ENCODE results near the gene PDZRN4. TPM values are rescaled to one million over a fixed set of nuclear protein-coding genes. Genes with fewer than 3 reads are reported as not detected.

The PDZRN4 gene
- total RNA-seq, 1 experiment from 2014 or later: not detected

DNA sequence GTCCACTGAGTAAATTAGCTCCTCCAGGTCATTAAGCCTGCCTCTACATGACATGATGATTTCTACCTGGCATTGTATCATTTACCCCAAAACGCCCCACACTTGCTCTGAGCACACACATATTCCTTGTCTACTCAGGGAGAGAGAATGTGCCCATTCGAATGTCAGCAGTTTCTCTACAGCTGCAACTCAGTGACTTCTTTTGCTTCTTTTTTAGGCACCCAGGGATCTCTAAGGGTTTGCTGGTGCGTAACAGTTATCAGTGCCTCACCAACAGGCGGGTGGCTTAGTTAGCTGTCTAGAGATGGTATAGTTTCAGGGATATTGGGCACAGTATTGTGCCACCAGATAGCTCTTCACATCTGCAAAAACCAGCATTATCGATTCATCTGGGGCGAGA lies 316.9 kb downstream of the PDZRN4 start:
- H3K4me1 ChIP-seq (ENCODE audit: insufficient read depth, low read length, poor library complexity, severe bottlenecking): peaks cover 13% of the 10 kb centered on the region
- no peaks in the 10 kb centered on the region for H3K9me3 ChIP-seq (ENCODE audit: low read depth, low read length, poor library complexity, severe bottlenecking)
- no peaks in the 10 kb centered on the region for H3K36me3 ChIP-seq (ENCODE audit: insufficient read depth, low read length, poor library complexity, severe bottlenecking)
- DNase-seq (ENCODE audit: low spot score): no peak
- TF ChIP-seq EZH2 (IDR thresholded peaks at IDR 0.05; ENCODE audit: borderline replicate concordance, low read depth, low read length, poor library complexity, severe bottlenecking) (no peak), CTCF (conservative IDR thresholded peaks at IDR 0.05; ENCODE audit: low read depth, low read length) (no peak)
- CTCF ChIA-PET: no interaction called here
- no TSS peak for BruUV-seq (replicated peaks)
- intact Hi-C loops (cut with micrococcal nuclease; ENCODE audit: unreplicated experiment): no loop called here
- POLR2A ChIA-PET (ENCODE audit: low non-redundant PET): no interaction called here
- no peak overlapping the region for H3K4me3 ChIP-seq (ENCODE audit: low read depth, low read length, poor library complexity, severe bottlenecking)
- H3K27ac ChIP-seq (ENCODE audit: low read depth, low read length, poor library complexity, severe bottlenecking): no peak overlapping the region
- H3K27me3 ChIP-seq (replicated peaks; ENCODE audit: insufficient read depth, low read depth, low read length, poor library complexity): no peaks in the 10 kb centered on the region

GRCh38 chr12:41507286-41507685 lies 319.2 kb downstream of the PDZRN4 start:
- BruUV-seq (replicated peaks): no TSS peak
- Histone ChIP-seq H3K4me1 (ENCODE audit: insufficient read depth, low read length, poor library complexity, severe bottlenecking) (peaks cover 34% of the 10 kb centered on the region), H3K9me3 (ENCODE audit: low read depth, low read length, poor library complexity, severe bottlenecking) (no peaks in the 10 kb centered on the region), H3K27me3 (replicated peaks; ENCODE audit: insufficient read depth, low read depth, low read length, poor library complexity) (no peaks in the 10 kb centered on the region), H3K27ac (ENCODE audit: low read depth, low read length, poor library complexity, severe bottlenecking) (no peak overlapping the region), H3K36me3 (ENCODE audit: insufficient read depth, low read length, poor library complexity, severe bottlenecking) (no peaks in the 10 kb centered on the region), H3K4me3 (ENCODE audit: low read depth, low read length, poor library complexity, severe bottlenecking) (no peak overlapping the region)
- TF ChIP-seq CTCF (conservative IDR thresholded peaks at IDR 0.05; ENCODE audit: low read depth, low read length) (no peak), EZH2 (IDR thresholded peaks at IDR 0.05; ENCODE audit: borderline replicate concordance, low read depth, low read length, poor library complexity, severe bottlenecking) (no peak)
- no peak for DNase-seq (ENCODE audit: low spot score)
- ChIA-PET POLR2A (ENCODE audit: low non-redundant PET) (no interaction called here), CTCF (no interaction called here)
- intact Hi-C loops (cut with micrococcal nuclease; ENCODE audit: unreplicated experiment): no loop called here

GRCh38 chr12:41509271-41510055 lies 321.3 kb downstream of the PDZRN4 start:
- H3K9me3 ChIP-seq (ENCODE audit: low read depth, low read length, poor library complexity, severe bottlenecking): no peaks in the 10 kb centered on the region
- TF ChIP-seq EZH2 (IDR thresholded peaks at IDR 0.05; ENCODE audit: borderline replicate concordance, low read depth, low read length, poor library complexity, severe bottlenecking): no peak
- TF ChIP-seq CTCF (conservative IDR thresholded peaks at IDR 0.05; ENCODE audit: low read depth, low read length): no peak
- CTCF ChIA-PET: no interaction called here
- intact Hi-C loops (cut with micrococcal nuclease; ENCODE audit: unreplicated experiment): no loop called here
- no TSS peak for BruUV-seq (replicated peaks)
- no peaks in the 10 kb centered on the region for H3K27me3 ChIP-seq (replicated peaks; ENCODE audit: insufficient read depth, low read depth, low read length, poor library complexity)
- POLR2A ChIA-PET (ENCODE audit: low non-redundant PET): no interaction called here
- H3K4me1 ChIP-seq (ENCODE audit: insufficient read depth, low read length, poor library complexity, severe bottlenecking): peaks cover 54% of the 10 kb centered on the region
- H3K36me3 ChIP-seq (ENCODE audit: insufficient read depth, low read length, poor library complexity, severe bottlenecking): no peaks in the 10 kb centered on the region
- H3K27ac ChIP-seq (ENCODE audit: low read depth, low read length, poor library complexity, severe bottlenecking): no peak overlapping the region
- H3K4me3 ChIP-seq (ENCODE audit: low read depth, low read length, poor library complexity, severe bottlenecking): no peak overlapping the region
- DNase-seq (ENCODE audit: low spot score): peak; percentile 46
